RWPE2 (cell line): ENCODE data around the gene COL4A2.

Experiments
- ATAC-seq: fragments of 200-7000 bp; cut with Tn5 transposase; 3 replicates; pipeline ENCODE4 v1.9.1; 2021; ENCODE audit warnings: low read depth
- DNase-seq: peaks from one replicate; pipeline ENCODE4 v3.0.0-alpha.2; 2020; ENCODE audit warnings: low spot score
- H3K27ac ChIP-seq: fragments of 450-650 bp; 2 replicates; pipeline ENCODE4 v1.5.1; 2017; ENCODE audit warnings: mild to moderate bottlenecking; ENCODE audit not compliant: poor library complexity, severe bottlenecking
- H3K27me3 ChIP-seq: fragments of 250-450 bp; sonication (Bioruptor Pico); 2 replicates; pipeline ENCODE4 v1.5.1; 2021; ENCODE audit warnings: mild to moderate bottlenecking, moderate library complexity; ENCODE audit not compliant: insufficient read depth, poor library complexity, severe bottlenecking
- H3K36me3 ChIP-seq: fragments of 250-450 bp; sonication (Bioruptor Pico); 2 replicates; pipeline ENCODE4 v1.5.1; 2020; ENCODE audit warnings: low read depth, mild to moderate bottlenecking, moderate library complexity
- H3K4me1 ChIP-seq: fragments of 250-450 bp; sonication (Bioruptor Pico); 2 replicates; pipeline ENCODE4 v1.5.1; 2021; ENCODE audit warnings: mild to moderate bottlenecking, moderate library complexity; ENCODE audit not compliant: insufficient read depth, poor library complexity, severe bottlenecking
- H3K4me3 ChIP-seq: fragments of 250-450 bp; sonication (Bioruptor Pico); 2 replicates; pipeline ENCODE4 v1.5.1; 2021; ENCODE audit warnings: mild to moderate bottlenecking, moderate library complexity; ENCODE audit not compliant: severe bottlenecking
- H3K9me3 ChIP-seq: fragments of 250-450 bp; sonication (Bioruptor Pico); 2 replicates; pipeline ENCODE4 v1.5.1; 2021; ENCODE audit warnings: mild to moderate bottlenecking, moderate library complexity; ENCODE audit not compliant: severe bottlenecking
- TF ChIP-seq, protein P1 (sequence below): fragments of 450-650 bp; IDR thresholded peaks from one replicate; pipeline ENCODE4 v1.5.1; 2017; ENCODE audit warnings: mild to moderate bottlenecking, moderate library complexity; ENCODE audit not compliant: poor library complexity, severe bottlenecking

The COL4A2 gene

DNA sequence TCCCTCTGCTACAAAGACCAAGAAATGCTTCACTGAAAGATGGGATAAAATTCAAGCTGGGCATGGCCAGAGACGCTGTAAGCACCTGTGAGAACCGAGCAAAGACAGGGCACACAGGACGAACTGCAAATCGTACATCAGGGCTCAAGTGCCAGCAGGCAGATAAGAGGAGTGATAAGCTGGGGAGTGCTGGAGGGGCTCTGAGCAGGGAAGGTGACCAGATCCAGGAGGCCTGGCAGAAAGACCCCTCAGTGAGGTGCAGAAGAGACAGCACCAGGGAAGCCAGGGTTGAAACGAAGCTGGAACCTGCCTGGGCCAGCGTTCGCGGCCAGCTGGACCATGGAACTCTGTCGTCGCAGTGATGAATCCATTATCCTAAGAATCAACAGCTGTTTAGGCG lies 244.2 kb downstream of the COL4A2 start:
- ATAC-seq (no peak), DNase-seq (no peak)
- no peaks in the 10 kb centered on the region for H3K36me3 ChIP-seq
- no peak overlapping the region for H3K4me3 ChIP-seq
- no peak overlapping the region for H3K27ac ChIP-seq
- H3K9me3 ChIP-seq = no peaks in the 10 kb centered on the region
- TF ChIP-seq, protein P1, sequence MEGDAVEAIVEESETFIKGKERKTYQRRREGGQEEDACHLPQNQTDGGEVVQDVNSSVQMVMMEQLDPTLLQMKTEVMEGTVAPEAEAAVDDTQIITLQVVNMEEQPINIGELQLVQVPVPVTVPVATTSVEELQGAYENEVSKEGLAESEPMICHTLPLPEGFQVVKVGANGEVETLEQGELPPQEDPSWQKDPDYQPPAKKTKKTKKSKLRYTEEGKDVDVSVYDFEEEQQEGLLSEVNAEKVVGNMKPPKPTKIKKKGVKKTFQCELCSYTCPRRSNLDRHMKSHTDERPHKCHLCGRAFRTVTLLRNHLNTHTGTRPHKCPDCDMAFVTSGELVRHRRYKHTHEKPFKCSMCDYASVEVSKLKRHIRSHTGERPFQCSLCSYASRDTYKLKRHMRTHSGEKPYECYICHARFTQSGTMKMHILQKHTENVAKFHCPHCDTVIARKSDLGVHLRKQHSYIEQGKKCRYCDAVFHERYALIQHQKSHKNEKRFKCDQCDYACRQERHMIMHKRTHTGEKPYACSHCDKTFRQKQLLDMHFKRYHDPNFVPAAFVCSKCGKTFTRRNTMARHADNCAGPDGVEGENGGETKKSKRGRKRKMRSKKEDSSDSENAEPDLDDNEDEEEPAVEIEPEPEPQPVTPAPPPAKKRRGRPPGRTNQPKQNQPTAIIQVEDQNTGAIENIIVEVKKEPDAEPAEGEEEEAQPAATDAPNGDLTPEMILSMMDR = no peak
- peaks cover 6% of the 10 kb centered on the region for H3K4me1 ChIP-seq
- no peaks in the 10 kb centered on the region for H3K27me3 ChIP-seq

DNA sequence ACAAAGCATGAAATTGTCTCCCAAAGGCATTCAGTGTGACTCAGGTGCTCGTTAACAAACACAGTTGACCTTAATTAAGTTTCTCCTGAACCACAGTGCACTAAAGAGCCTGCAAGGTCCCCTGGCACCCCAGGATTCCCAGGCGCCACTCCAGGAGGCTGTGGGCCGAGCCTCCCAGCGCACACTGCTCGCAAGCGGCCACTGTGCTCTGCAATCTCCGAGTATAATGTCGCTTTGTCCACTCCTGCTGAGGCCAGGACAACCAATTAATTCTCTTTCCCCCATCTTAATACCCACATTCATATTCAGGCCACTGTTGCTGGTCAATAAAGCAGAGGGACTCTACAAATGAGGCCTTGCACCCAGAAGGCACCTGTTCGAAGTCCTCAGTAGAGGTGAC lies 245.7 kb downstream of the COL4A2 start:
- no peak overlapping the region for H3K27ac ChIP-seq
- DNase-seq (no peak), ATAC-seq (no peak)
- H3K9me3 ChIP-seq = no peaks in the 10 kb centered on the region
- no peak overlapping the region for H3K4me3 ChIP-seq
- H3K27me3 ChIP-seq = no peaks in the 10 kb centered on the region
- TF ChIP-seq, protein P1 = no peak
- H3K4me1 ChIP-seq = no peaks in the 10 kb centered on the region
- no peaks in the 10 kb centered on the region; the same call in 1 of the 2 replicates for H3K36me3 ChIP-seq

DNA sequence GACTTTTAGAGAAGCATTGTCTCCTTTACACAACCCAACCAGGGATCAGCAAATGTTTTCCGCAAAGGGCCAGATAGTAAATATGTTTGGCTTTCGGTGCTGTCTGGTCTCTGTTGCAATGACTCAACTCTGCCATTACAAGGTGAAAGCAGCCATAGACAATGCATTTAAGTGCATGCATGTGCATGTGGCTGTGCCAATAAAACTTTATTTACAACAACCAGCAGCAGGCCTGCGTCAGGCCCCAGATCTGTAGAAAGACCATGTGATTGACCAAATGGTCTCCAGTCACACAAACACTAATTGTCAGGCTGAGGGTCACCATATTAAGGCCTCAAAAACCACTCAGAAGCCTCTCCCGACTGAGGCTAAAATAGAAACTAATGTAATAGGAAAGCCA lies 246.3 kb downstream of the COL4A2 start:
- H3K36me3 ChIP-seq = no peaks in the 10 kb centered on the region; the same call in 1 of the 2 replicates
- TF ChIP-seq, protein P1 = no peak
- no peak for DNase-seq
- no peak overlapping the region for H3K4me3 ChIP-seq
- no peaks in the 10 kb centered on the region for H3K27me3 ChIP-seq
- H3K4me1 ChIP-seq = no peaks in the 10 kb centered on the region
- H3K27ac ChIP-seq = no peak overlapping the region
- H3K9me3 ChIP-seq = no peaks in the 10 kb centered on the region
- ATAC-seq = no peak

DNA sequence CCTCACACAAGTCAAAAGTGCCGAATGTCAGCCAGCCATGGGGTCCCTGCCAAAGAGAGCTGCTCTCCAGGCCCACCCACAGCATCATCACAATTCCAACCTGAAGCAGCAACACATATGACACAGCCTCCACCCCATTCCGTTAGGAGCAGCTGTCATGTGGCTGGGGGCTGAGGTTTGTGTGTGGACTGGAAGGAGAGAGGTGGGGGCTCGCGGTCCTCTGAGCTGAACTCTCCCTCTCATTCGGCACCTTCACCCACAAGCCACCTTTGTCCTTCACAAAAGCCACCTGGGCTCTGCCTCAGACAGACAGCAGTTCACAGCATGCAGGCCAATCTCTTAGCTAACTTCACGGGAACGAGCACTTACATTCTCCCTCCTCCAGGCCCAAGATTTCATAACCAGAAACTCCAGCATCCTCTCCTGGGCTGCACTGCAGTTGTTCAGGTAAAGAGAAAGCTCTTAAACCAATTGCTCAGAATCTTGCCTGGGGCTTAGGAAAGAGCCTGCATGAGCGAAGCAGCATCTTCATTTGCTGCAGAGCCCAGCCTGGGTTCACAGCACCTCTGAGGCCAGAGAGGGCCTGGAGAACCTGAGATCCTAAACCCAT lies 247.2 kb downstream of the COL4A2 start:
- no peaks in the 10 kb centered on the region for H3K27me3 ChIP-seq
- no peak overlapping the region for H3K4me3 ChIP-seq
- H3K36me3 ChIP-seq = no peaks in the 10 kb centered on the region; the same call in 1 of the 2 replicates
- DNase-seq (no peak), ATAC-seq (no peak)
- H3K27ac ChIP-seq = no peak overlapping the region
- no peaks in the 10 kb centered on the region for H3K4me1 ChIP-seq
- TF ChIP-seq, protein P1 = no peak
- H3K9me3 ChIP-seq = no peaks in the 10 kb centered on the region

DNA sequence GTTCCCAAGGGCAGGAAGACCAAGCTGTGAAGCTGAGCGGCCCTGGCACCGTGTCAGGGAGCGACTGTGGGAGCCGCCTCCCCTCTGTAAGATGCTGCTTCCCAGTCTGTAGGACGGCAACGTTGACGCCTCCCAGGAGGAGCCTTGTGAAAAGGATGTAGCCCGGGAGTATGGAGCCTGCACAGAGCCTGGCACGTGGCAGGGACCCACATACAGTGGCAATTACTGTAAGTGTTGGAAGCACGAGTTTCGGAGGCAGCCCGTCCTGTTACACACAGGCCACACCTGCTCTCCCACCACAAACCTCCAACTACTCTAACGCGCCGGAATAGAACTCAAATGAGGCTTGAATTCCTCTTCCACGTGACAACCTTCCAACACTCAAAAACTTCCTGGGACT lies 247.9 kb downstream of the COL4A2 start:
- Histone ChIP-seq H3K4me1 (no peaks in the 10 kb centered on the region), H3K36me3 (no peaks in the 10 kb centered on the region; the same call in 1 of the 2 replicates), H3K9me3 (no peaks in the 10 kb centered on the region), H3K27me3 (no peaks in the 10 kb centered on the region), H3K4me3 (no peak overlapping the region), H3K27ac (no peak overlapping the region)
- no peak for ATAC-seq
- TF ChIP-seq, protein P1 = no peak
- no peak for DNase-seq
